GM13976 (cell line): ENCODE results near the gene C2CD4C.

Source experiments
- DNase-seq: peaks from one replicate; pipeline ENCODE4 v3.0.0; 2012; ENCODE audit warnings: low spot score
- in situ Hi-C: fragments of 300-500 bp; cut with MboI; formaldehyde crosslinking; loops from one replicate; pipeline ENCODE4 v1.12.0; 2022; ENCODE audit warnings: low sequenced_read_pairs, mixed read lengths, inconsistent platforms; ENCODE audit not compliant: unreplicated experiment
- TF ChIP-seq, protein P1 (sequence below): IDR thresholded peaks from 2 replicates; pipeline ENCODE4 v1.5.1; 2012; ENCODE audit warnings: borderline replicate concordance, mild to moderate bottlenecking; ENCODE audit not compliant: insufficient read depth; ENCODE audit errors: extremely low read depth, missing control alignments, control extremely low read depth

C2CD4C gene

GRCh38 chr19:408441-408901 lies 476 bp downstream of the C2CD4C start:
- DNase-seq: no peak
- TF ChIP-seq, protein P1, sequence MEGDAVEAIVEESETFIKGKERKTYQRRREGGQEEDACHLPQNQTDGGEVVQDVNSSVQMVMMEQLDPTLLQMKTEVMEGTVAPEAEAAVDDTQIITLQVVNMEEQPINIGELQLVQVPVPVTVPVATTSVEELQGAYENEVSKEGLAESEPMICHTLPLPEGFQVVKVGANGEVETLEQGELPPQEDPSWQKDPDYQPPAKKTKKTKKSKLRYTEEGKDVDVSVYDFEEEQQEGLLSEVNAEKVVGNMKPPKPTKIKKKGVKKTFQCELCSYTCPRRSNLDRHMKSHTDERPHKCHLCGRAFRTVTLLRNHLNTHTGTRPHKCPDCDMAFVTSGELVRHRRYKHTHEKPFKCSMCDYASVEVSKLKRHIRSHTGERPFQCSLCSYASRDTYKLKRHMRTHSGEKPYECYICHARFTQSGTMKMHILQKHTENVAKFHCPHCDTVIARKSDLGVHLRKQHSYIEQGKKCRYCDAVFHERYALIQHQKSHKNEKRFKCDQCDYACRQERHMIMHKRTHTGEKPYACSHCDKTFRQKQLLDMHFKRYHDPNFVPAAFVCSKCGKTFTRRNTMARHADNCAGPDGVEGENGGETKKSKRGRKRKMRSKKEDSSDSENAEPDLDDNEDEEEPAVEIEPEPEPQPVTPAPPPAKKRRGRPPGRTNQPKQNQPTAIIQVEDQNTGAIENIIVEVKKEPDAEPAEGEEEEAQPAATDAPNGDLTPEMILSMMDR: no peak
- in situ Hi-C loops: no loop called here

DNA sequence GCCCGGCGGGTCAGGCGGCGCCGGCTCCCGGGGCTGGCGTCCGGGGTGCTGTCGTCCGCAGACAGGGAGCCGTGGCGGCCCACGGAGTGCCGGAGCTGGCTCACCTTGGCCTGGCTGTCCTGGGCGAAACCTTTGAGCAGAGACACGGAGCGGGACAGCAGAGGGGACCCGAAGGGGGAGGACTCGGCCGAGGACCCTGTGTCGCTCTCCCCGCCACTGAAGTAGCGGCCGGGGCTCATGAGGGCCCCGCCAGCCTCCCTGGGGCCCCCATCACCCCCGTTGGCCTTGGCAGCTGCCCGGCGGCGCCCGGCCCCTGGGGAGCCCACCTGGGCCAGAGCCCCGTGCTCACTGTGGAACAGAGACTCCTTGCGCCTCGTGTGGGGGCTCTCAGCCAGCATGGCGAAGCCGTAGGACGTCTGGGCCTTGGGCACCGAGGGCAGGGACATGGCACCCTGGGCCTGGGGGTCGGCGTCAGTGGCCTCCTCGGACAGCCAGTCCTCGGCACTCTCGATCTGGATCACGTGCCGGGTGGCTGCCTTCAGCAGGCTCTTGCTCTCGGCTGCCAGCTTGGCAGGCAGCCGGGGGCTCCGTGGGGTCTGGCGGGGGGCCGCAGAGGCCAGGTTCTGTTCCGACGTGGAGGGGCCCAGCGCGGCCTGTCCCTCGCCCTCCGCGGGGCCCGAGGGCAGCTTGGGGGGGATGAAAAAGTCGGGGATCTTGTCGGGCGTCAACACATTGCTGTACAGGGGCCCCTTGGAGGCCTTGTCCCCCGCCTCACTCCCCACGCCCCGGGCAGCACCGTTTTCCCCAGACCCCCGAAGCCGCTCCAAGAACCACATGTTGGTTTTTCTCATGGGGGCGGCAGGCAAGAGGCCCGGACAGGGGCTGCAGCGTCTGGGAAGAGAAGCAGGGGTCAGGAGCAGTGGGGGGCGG lies 1.2 kb downstream of the C2CD4C start:
- in situ Hi-C loops: no loop called here
- no peak for DNase-seq
- TF ChIP-seq, protein P1: no peak

DNA sequence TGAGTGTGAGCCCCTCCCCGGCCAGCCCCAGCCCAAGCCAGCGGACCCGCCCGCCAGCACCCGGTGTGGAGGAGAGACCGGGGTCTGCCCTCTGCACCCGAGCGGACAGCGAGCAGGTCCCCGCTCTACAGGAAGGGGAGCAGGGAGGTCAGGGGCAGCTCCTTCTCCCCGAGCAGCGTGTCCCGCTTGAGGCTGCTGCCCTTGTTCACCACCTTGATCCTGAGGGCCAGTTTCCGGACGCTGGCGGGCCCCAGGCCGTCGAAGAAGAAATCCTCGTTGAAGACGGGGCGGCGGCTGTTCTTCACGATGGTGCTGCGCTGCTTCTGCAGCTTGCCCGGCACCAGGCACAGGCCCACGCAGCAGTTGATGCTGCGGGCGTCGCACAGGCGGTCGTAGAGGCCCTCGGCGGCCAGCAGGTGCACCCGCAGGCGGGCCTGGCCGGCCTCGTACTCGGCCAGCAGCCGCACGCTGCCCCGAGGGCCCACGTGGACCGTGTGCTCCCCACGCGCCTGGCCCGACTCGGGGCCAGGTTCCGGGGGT lies 1.9 kb downstream of the C2CD4C start:
- in situ Hi-C loops: no loop called here
- TF ChIP-seq, protein P1: no peak

DNA sequence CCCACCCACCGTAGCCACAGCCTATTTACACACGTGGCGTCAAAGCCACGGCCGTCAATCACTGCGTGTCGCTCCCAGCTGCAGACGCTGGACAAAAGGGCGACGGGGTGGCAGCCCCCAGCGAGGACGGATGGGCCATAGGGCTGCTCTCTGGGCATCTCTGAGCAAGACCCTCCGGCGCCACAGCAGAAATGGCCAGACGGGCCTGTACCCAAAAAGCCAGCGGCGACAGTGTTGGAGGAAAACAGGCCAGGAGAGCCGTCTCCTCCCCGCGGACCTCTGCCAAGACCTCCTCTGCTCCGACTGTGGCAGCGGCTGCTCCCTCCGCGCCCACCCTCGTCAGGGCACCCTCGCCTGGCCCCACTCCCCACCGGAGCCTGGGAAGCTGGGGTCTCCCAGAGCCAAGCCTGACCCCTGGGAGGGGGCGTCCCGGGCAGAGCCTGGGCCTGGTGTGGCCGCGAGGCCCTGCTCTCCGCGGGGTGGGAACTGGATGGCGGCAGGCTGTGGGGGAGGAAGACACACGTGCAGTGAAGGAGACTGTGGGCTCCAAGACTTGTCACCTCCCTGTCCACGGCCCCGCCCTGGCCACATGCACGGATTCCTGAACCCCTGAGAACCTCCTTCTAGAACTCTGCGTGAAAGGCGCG lies 2.7 kb downstream of the C2CD4C start:
- TF ChIP-seq, protein P1: no peak

More for the DNA sequence above, 1.9 kb downstream of the C2CD4C start:
- no peak for DNase-seq

DNA sequence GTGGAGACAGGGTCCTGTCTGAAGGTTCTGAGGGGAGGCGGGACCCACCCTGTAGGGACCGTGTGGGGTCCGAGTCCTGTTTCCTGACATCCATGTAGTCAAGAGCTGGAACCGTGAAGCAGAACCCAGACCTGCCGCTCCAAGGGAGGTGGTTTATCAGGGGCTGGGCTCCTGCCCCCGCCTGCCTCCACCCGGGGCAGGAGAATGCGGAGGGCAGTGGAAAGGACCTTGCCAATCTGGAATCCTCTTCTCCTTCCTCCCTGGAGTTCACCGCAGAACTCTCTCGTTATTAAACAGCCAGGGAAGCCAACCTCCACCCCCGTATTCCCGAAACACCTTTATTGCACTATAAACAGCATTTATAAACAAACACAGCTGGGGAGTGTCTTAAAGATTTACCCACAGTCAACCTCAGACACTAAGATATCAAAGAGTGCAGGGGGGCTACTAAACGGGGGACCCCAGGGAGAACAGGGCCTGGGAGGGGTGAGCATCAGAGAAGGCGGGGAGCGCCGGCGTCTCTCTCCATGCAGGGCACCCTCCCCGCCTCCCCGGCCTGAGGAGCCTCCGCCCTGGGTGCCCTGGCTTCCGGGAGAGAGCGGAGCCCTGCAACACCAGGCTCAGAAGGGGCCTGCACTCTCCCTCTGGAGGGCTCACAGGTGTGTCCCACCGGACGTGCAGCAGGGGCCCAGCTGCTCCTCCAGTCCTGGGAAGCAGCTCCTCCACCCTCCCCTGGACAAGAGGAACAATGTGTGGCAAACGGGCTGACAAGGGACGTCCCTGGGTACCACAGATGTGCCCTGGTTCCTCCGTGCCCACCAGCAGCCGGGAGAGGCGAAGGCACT lies 3.6 kb downstream of the C2CD4C start:
- in situ Hi-C loops: no loop called here
- TF ChIP-seq, protein P1: no peak
- DNase-seq: no peak

More for the DNA sequence above, 2.7 kb downstream of the C2CD4C start:
- no peak for DNase-seq
- in situ Hi-C loops: no loop called here
